GM12878 (cell line): Measurements from ENCODE around the gene ENOX1.

ENCODE experiments used
- CEBPB ChIP-seq, 2 experiments: fragments of 150-350 bp in 1 of 2; IDR thresholded peaks; 2 replicates each; pipeline ENCODE4 v1.6.1; 2012 to 2014; ENCODE audit warnings: low read depth in 2 of 2, low read length in 2 of 2, borderline replicate concordance in 1 of 2, inconsistent platforms in 1 of 2
- CEBPZ ChIP-seq: fragments of 150-350 bp; IDR thresholded peaks from 2 replicates; pipeline ENCODE4 v1.6.1; 2016; ENCODE audit warnings: low read depth, low read length
- CTCF ChIP-seq, 3 experiments: IDR thresholded peaks in 2 of 3; conservative IDR thresholded peaks in 1 of 3; 2 replicates each; pipeline ENCODE4 v1.5.1; 2011; ENCODE audit warnings: low read depth in 3 of 3, low read length in 3 of 3, mild to moderate bottlenecking in 3 of 3, control low read depth in 2 of 3, moderate library complexity in 2 of 3, inconsistent platforms in 1 of 3, mixed read lengths in 1 of 3; ENCODE audit not compliant: control insufficient read depth in 2 of 3, insufficient read depth in 1 of 3; ENCODE audit errors: extremely low read depth in 1 of 3
- EP300 ChIP-seq, 2 experiments: fragments of 150-350 bp in 1 of 2; IDR thresholded peaks; 2 replicates each; pipeline ENCODE4 v1.6.1; 2011 to 2012; ENCODE audit warnings: low read depth in 2 of 2, low read length in 2 of 2, borderline replicate concordance in 1 of 2, improper control_type of control experiment in 1 of 2, inconsistent platforms in 1 of 2; ENCODE audit not compliant: control insufficient read depth in 1 of 2
- MAX ChIP-seq: IDR thresholded peaks from 2 replicates; pipeline ENCODE4 v1.6.1; 2012; ENCODE audit warnings: low read depth, low read length, improper control_type of control experiment
- SPI1 ChIP-seq: IDR thresholded peaks from 2 replicates; pipeline ENCODE4 v1.6.1; 2011; ENCODE audit warnings: low read depth, mild to moderate bottlenecking, low read length, moderate library complexity, borderline replicate concordance; ENCODE audit not compliant: insufficient read depth
- ZNF274 ChIP-seq: IDR thresholded peaks from one replicate; pipeline ENCODE4 v1.8.0; 2011; ENCODE audit not compliant: insufficient read length, insufficient read depth

GRCh38 chr13:43764349-43764748 is 22.4 kb downstream of the ENOX1 start:
- TF ChIP-seq CTCF (IDR thresholded peaks at IDR 0.05 in 2 of 3, conservative IDR thresholded peaks at IDR 0.05 in 1 of 3; ENCODE audit: control insufficient read depth in 2 of 3, extremely low read depth in 1 of 3, insufficient read depth in 1 of 3, low read depth in 3 of 3, low read length in 3 of 3) (no peak), SPI1 (no peak), CEBPB (IDR thresholded peaks at IDR 0.05; ENCODE audit: borderline replicate concordance in 1 of 2, low read depth in 2 of 2, low read length in 2 of 2) (no peak), EP300 (IDR thresholded peaks at IDR 0.05; ENCODE audit: borderline replicate concordance in 1 of 2, control insufficient read depth in 1 of 2, low read depth in 2 of 2, low read length in 2 of 2) (no peak), MAX (no peak), ZNF274 (no peak), CEBPZ (no peak)
